ENCODE measurements around the gene KDM2B.
"Not testable (repeated sequence)": the region's sequence is repeated elsewhere in the genome, so short reads cannot be mapped to it uniquely, and the experiment has no call there.

Gene KDM2B

GRCh38 chr12:121398355-121398754, 182.5 kb downstream of the KDM2B start:
- no peak for DNase-seq (ENCODE audit: low read depth)
- no peak overlapping the region for H3K4me3 ChIP-seq (ENCODE audit: low read length)
- no peak for TF ChIP-seq CTCF (conservative IDR thresholded peaks at IDR 0.05; ENCODE audit: low read depth, low read length)

- DNase-seq (ENCODE audit: low read depth), result no peak
- TF ChIP-seq CTCF (conservative IDR thresholded peaks at IDR 0.05; ENCODE audit: low read depth, low read length), result no peak
- no peak overlapping the region for H3K4me3 ChIP-seq (ENCODE audit: low read length)
These were observed 183.3 kb downstream of the KDM2B start for GRCh38 chr12:121397521-121397920.

GRCh38 chr12:121392325-121392716, 188.5 kb downstream of the KDM2B start:
- H3K4me3 ChIP-seq (ENCODE audit: low read length), result no peak overlapping the region
- TF ChIP-seq CTCF (conservative IDR thresholded peaks at IDR 0.05; ENCODE audit: low read depth, low read length), result no peak
- no peak for DNase-seq (ENCODE audit: low read depth)

- no peak for DNase-seq (ENCODE audit: low read depth)
- H3K4me3 ChIP-seq (ENCODE audit: low read length), result no peak overlapping the region
- TF ChIP-seq CTCF (conservative IDR thresholded peaks at IDR 0.05; ENCODE audit: low read depth, low read length), result no peak
These were observed 189.1 kb downstream of the KDM2B start for GRCh38 chr12:121391619-121392324.

- DNase-seq (ENCODE audit: low read depth), result no peak
These were observed 190.0 kb downstream of the KDM2B start for GRCh38 chr12:121390856-121391255.

GRCh38 chr12:121388421-121388981, 192.3 kb downstream of the KDM2B start:
- TF ChIP-seq CTCF (conservative IDR thresholded peaks at IDR 0.05; ENCODE audit: low read depth, low read length), result no peak
- no peak for DNase-seq (ENCODE audit: low read depth)
- no peak overlapping the region for H3K4me3 ChIP-seq (ENCODE audit: low read length)

More at GRCh38 chr12:121390856-121391255, 190.0 kb downstream of the KDM2B start:
- no peak overlapping the region for H3K4me3 ChIP-seq (ENCODE audit: low read length)
- no peak for TF ChIP-seq CTCF (conservative IDR thresholded peaks at IDR 0.05; ENCODE audit: low read depth, low read length)

GRCh38 chr12:121384891-121385290, 195.9 kb downstream of the KDM2B start:
- H3K4me3 ChIP-seq (ENCODE audit: low read length); DNase-seq (ENCODE audit: low read depth): not testable (repeated sequence)
